ENCODE results near the gene ZNF579.

GRCh38 chr19:55611983-55612645 is 31.5 kb upstream of the ZNF579 start:
- TF ChIP-seq EZH2 (IDR thresholded peaks at IDR 0.05; ENCODE audit: insufficient read depth, low read length) (no peak), CTCF (IDR thresholded peaks at IDR 0.05; ENCODE audit: insufficient read depth, low read depth, low read length) (no peak)

Measured in astrocyte (in vitro differentiated cells and primary cell).